Fibroblast of lung (primary cell): ENCODE results near the gene ARHGAP35.

Source experiments
- CTCF ChIP-seq, 2 donors: IDR thresholded peaks in 1 of 2; conservative IDR thresholded peaks in 1 of 2; 1 replicate in 1 of 2; 2 replicates in 1 of 2; pipeline ENCODE4 v1.5.1; 2011 to 2012; ENCODE audit warnings: low read length in 2 of 2, control low read depth in 1 of 2, inconsistent platforms in 1 of 2, low read depth in 1 of 2, mild to moderate bottlenecking in 1 of 2
- EZH2 ChIP-seq: IDR thresholded peaks from 2 replicates; pipeline ENCODE4 v1.5.1; 2012; ENCODE audit warnings: low read length, control low read depth, mild to moderate bottlenecking; ENCODE audit errors: missing control alignments

- TF ChIP-seq EZH2 (no peak), CTCF (conservative IDR thresholded peaks at IDR 0.05 in 1 of 2, IDR thresholded peaks at IDR 0.05 in 1 of 2; ENCODE audit: low read depth in 1 of 2, low read length in 2 of 2) (no peak)
These were observed 19.2 kb upstream of the ARHGAP35 start for GRCh38 chr19:46841458-46842083.
